HUES6 (cell line): Measurements from ENCODE around the gene CAPG.
"Not testable (repeated sequence)": the region's sequence is repeated elsewhere in the genome, so short reads cannot be mapped to it uniquely, and the experiment has no call there.

Source experiments
- H3K27ac ChIP-seq: 2 replicates; pipeline ENCODE4 v1.7.0; 2013; ENCODE audit warnings: low read depth, mild to moderate bottlenecking, low read length, inconsistent platforms
- H3K27me3 ChIP-seq: 2 replicates; pipeline ENCODE4 v1.6.1; 2013; ENCODE audit warnings: low read length; ENCODE audit not compliant: control insufficient read depth, insufficient read depth
- H3K36me3 ChIP-seq: 2 replicates; pipeline ENCODE4 v1.6.1; 2013; ENCODE audit warnings: low read length; ENCODE audit not compliant: control insufficient read depth, insufficient read depth
- H3K4me1 ChIP-seq: 2 replicates; pipeline ENCODE4 v1.6.1; 2013; ENCODE audit warnings: low read length; ENCODE audit not compliant: control insufficient read depth, insufficient read depth
- H3K4me3 ChIP-seq: 2 replicates; pipeline ENCODE4 v1.5.1; 2013; ENCODE audit warnings: low read depth, low read length
- H3K9ac ChIP-seq: one replicate; pipeline ENCODE4 v1.6.1; 2013; ENCODE audit warnings: mild to moderate bottlenecking, low read length
- H3K9me3 ChIP-seq: 2 replicates; pipeline ENCODE4 v1.6.1; 2013; ENCODE audit warnings: low read depth, low read length; ENCODE audit not compliant: control insufficient read depth, insufficient read depth

CAPG gene

DNA sequence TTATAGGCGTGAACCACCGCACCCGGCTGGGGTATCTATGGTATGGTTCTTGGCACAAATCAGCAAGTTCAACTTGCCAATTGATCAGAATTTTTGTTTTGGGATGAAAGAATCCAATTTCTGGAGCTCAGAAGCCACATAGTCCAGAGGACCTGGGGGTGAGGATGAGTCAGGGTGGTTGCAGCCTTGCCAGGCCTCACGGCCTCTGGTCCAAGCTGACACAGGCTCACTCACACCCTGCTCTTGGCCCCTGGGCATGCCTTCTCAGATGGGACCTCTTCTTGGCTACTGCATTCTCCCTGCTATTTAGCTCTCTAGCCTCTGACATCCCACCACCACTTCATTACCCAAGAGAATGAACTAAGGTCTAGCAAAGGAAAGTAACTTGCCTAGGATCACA lies 16.3 kb downstream of the CAPG start:
- Histone ChIP-seq H3K9ac (no peak overlapping the region), H3K27ac (no peak overlapping the region), H3K36me3 (peaks cover 68% of the 10 kb centered on the region)

DNA sequence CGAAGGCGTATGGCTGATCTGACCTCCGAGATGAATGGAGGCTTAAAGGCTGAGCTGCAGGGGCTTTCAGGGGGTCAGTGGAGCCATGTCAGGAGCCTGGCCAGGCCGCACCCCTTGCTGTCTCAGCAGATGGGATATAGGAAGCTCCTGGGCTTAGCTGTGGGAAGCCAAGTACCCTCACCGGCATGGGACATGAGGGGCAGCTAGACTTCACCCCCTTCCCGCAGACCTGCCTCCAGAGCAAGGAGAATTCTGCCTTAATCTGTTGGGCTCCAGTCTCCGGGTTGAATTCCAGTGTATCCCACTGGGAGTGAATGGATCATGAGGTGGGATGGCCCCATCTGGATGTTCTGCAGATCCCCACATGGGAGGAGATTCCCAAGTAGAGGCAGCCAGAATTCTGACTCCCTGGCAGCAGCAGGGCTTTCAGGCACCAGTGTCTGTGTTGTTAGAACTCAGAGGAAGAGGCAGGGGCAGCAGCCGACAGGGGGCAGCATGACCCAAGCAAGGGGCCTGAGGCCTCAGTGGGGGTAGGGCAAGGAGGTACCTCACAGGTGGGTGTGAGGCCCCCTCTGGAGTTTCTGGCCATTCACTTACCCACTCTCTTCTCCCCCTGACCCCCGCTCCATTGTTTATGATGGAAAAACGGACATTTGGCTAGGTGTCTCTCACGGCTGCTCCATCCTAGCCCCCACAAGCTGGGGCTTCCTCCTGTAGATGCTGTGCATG lies 19.1 kb downstream of the CAPG start:
- Histone ChIP-seq H3K27ac (no peak overlapping the region), H3K9ac (no peak overlapping the region), H3K4me1 (no peaks in the 10 kb centered on the region), H3K4me3 (no peak overlapping the region), H3K36me3 (peaks cover 59% of the 10 kb centered on the region), H3K27me3 (no peaks in the 10 kb centered on the region), H3K9me3 (no peaks in the 10 kb centered on the region)

More for the DNA sequence above, 16.3 kb downstream of the CAPG start:
- Histone ChIP-seq H3K4me3 (no peak overlapping the region), H3K4me1 (no peaks in the 10 kb centered on the region), H3K9me3 (no peaks in the 10 kb centered on the region), H3K27me3 (no peaks in the 10 kb centered on the region)

DNA sequence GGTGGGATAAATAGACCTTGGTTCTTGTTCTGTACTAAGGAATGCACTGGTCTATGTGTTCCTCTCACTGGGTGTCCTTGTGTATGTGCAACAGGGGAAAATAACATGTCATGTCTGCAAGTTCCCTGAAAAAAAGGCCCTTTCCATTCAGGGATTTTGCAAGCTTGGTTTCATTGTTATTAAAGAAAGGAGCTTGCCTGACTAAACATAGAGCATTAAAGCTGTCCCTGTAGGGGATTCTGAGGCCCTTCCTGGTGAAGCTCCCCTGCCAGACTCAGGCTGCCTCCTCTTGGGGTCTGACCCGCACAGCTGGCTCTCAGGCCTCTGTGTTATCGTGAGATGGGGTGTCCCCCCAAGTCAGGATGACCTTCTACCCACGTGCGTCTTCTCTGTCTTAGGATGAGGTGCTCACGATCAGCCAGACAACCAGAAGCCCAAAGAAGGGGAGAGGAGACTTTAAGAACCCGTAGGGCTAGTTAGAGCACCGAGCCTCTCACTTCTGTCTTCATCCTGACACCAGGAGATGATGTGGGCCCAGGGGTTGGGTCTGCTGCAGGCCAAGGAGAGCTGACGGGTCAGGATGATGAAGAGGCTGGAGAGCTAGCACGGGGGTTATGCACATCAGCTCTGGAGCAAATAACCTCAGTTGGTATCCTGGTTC lies 21.2 kb downstream of the CAPG start:
- Histone ChIP-seq H3K36me3 (peaks cover 49% of the 10 kb centered on the region), H3K9ac (no peak overlapping the region)

DNA sequence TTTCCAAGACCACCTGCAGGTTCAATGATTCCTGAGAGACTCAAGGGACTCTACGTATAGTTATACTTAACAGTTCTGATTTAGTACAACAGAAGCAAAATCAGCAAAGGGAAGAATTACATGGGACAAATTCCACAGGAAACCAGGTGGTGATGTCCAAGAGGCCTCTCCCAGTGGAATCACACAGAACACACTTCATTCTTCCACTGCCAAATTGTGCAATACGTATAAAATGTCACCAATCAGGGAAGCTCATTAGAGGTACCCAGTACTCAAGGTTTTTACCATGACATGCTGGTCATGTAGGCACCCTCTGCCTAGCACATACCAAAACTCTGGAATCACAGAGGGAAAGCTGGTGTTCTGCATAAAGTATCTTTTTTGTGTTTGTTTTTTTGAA lies 22.4 kb downstream of the CAPG start:
- Histone ChIP-seq H3K4me1 (peaks cover 14% of the 10 kb centered on the region; the same call in 1 of the 2 replicates), H3K27me3 (no peaks in the 10 kb centered on the region), H3K4me3 (no peak overlapping the region), H3K9ac (no peak overlapping the region), H3K9me3 (no peaks in the 10 kb centered on the region), H3K36me3 (peaks cover 44% of the 10 kb centered on the region), H3K27ac (no peak overlapping the region)

More for the DNA sequence above, 21.2 kb downstream of the CAPG start:
- Histone ChIP-seq H3K27ac (no peak overlapping the region), H3K27me3 (no peaks in the 10 kb centered on the region), H3K4me1 (peaks cover 12% of the 10 kb centered on the region; the same call in 1 of the 2 replicates), H3K9me3 (no peaks in the 10 kb centered on the region), H3K4me3 (no peak overlapping the region)

DNA sequence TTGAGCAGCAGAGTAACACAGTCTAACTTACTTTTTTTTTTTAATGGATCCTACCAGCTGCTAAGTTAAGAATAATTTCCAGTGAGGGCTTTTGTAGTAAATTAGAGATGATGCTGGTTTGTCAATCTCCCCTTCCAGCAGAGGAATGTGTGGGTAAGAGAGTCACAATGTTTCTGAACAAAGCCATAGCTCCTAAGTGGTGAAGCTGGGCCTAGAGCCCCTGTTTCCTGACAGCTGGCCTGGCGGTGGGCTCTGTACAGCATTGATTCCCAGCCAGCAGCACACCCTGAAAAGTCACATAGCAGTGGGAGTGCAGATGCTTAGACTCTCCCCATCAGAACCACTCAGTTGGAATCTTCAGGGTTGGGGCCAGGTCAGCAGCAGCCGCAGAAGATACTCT lies 24.4 kb downstream of the CAPG start:
- Histone ChIP-seq H3K27ac (no peak overlapping the region; the same call in 1 of the 2 replicates), H3K9me3 (no peaks in the 10 kb centered on the region; the same call in 1 of the 2 replicates), H3K4me3 (no peak overlapping the region), H3K9ac (peak overlapping the region; percentile 34), H3K27me3 (no peaks in the 10 kb centered on the region), H3K4me1 (peaks cover 14% of the 10 kb centered on the region; the same call in 1 of the 2 replicates), H3K36me3 (peaks cover 34% of the 10 kb centered on the region)

DNA sequence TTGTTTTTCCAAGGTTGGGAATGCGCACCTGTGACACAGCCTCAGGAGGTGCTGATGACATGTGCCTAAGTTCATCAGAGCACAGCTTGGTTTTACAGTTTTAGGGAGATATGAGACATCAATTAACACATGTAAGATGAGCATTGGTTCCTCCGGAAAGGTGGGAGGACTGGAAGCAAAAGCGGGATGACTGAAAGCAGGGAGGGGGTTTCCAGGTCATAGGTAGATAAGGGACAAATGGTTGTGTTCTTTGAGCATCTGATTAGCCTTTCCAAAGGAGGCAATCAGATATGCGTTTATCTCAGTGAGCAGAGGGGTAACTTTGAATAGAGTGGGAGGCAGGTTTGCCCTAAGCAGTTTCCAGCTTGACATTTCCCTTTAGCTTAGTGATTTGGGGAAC lies 26.3 kb downstream of the CAPG start:
- no peak overlapping the region for H3K4me3 ChIP-seq
- no peak overlapping the region for H3K27ac ChIP-seq
- peaks cover 31% of the 10 kb centered on the region for H3K36me3 ChIP-seq
- H3K27me3 ChIP-seq, result no peaks in the 10 kb centered on the region
- peaks cover 14% of the 10 kb centered on the region; the same call in 1 of the 2 replicates for H3K4me1 ChIP-seq
- H3K9ac ChIP-seq, result no peak overlapping the region
- H3K9me3 ChIP-seq, result peaks cover 17% of the 10 kb centered on the region

DNA sequence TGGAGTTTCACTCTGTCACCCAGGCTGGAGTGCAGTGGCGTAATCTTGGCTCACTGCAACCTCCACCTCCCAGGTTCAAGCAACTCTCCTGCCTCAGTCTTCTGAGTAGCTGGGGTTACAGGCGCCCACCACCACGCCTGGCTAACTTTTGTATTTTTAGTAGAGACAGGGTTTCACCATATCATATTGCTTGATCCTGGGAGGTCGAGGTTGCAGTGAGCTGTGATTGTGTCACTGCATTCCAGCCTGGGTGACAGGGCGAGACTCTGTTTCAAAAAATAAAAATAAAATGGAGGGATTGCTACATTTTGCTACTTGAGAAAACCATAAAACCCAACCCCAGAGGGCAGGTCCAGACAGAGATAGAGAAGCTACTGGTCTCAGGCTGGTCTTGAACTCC lies 27.0 kb downstream of the CAPG start:
- H3K4me3 ChIP-seq, H3K27ac ChIP-seq, H3K9ac ChIP-seq, H3K27me3 ChIP-seq: not testable (repeated sequence)
- peaks cover 17% of the 10 kb centered on the region for H3K9me3 ChIP-seq
- peaks cover 14% of the 10 kb centered on the region; the same call in 1 of the 2 replicates for H3K4me1 ChIP-seq
- H3K36me3 ChIP-seq, result peaks cover 34% of the 10 kb centered on the region

DNA sequence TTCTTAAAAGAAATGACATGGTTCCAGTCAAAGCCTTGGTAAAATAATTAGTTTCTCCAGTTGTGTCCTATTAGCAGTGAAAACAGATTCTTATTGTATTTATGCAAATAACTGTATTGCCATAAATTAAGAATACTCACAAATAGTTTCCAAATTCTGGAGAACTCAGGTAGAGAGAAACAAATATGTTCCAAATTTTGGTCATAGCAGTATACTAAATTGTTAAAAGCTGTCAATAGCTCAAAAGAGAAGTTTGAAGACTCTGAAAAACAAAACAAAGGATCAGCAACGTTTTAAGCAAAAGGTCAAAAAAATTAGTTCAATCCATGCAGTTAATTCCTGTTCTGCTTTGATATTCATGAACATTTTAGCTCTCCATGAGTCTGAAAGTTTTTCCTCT lies 30.1 kb downstream of the CAPG start:
- Histone ChIP-seq H3K9me3 (peaks cover 17% of the 10 kb centered on the region), H3K9ac (no peak overlapping the region), H3K36me3 (peaks cover 23% of the 10 kb centered on the region), H3K27me3 (no peaks in the 10 kb centered on the region), H3K4me1 (peaks cover 6% of the 10 kb centered on the region; the same call in 1 of the 2 replicates), H3K4me3 (no peak overlapping the region), H3K27ac (no peak overlapping the region)

DNA sequence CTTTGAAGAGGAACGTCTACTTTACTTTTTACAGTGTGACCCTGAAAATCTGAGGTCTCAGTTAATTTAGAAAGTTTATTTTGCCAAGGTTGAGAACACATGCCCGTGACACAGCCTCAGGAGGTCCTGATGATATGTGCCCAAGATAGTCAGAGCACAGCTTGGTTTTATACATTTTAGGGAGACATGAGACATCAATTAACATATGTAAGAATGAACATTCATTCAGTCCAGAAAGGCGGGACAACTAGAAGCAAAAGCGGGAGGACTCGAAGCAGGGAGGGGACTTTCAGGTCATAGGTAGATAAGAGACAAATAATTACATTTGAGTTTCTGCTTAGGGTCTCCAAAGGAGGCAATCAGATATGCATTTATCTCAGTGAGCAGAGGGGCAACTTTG lies 31.9 kb downstream of the CAPG start:
- Histone ChIP-seq H3K9ac (no peak overlapping the region), H3K4me1 (no peaks in the 10 kb centered on the region), H3K27ac (no peak overlapping the region), H3K9me3 (peaks cover 17% of the 10 kb centered on the region), H3K36me3 (peaks cover 23% of the 10 kb centered on the region), H3K4me3 (no peak overlapping the region), H3K27me3 (no peaks in the 10 kb centered on the region)

DNA sequence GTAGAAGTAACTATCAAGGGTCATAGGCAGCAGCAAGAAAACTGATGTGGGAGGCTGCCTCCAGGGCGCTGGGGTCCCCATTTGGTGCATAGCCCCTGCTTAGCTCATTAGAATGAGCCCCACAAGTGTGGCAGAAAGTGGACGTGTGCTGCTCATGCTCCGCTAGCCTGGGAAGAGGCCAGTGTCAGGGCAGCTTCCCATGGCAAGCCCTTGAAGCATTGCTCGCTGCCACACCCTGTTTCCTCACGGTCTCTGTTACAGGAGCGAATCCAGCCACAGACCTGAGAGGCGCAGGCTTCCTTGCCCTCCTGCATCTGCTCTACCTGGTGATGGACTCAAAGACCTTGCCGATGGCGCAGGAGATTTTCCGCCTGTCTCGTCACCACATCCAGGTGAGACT lies 33.1 kb downstream of the CAPG start:
- H3K27ac ChIP-seq, result no peak overlapping the region
- H3K4me3 ChIP-seq, result no peak overlapping the region
- H3K36me3 ChIP-seq, result peaks cover 23% of the 10 kb centered on the region
- H3K4me1 ChIP-seq, result no peaks in the 10 kb centered on the region
- H3K27me3 ChIP-seq, result no peaks in the 10 kb centered on the region
- no peak overlapping the region for H3K9ac ChIP-seq
- H3K9me3 ChIP-seq, result peaks cover 17% of the 10 kb centered on the region

DNA sequence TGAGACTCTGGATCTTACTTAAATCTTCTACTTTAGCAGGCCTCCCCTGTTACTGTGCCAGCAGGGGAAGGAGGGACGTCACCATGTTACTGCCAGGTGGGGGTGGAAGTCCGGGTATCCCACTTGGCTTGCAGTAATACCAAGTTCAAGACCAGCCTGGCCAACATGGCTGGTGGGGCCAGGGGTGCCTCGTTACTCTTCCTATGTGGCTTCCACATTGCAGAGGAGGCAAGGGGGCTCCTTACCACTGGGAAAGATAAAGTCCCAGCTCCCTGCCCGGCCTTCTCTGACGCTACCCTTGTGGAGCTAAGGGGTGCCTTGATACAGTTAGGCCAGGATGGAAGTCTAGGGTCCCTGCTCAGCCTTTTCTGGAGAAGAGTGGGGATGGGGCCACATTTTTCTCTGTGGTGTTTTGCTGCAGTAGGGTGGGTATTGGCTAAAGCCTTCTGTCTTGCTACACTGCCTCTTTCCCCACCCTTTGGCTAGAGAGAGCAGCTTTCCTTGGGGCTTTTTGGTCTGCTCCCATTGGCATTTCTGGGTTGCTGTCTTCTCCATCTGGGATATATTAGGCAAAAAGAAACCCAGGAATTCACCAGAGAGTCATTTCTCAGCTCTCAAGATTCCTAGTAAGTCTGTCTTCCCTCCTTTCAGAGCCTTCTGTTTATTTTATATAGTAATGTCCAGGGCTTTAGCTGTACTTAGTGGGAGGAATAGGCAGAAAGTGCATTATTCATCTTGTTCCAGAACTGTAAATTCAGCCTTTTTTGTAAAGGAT lies 33.7 kb downstream of the CAPG start:
- Histone ChIP-seq H3K27me3 (no peaks in the 10 kb centered on the region), H3K27ac (no peak overlapping the region), H3K9ac (no peak overlapping the region), H3K4me1 (no peaks in the 10 kb centered on the region), H3K36me3 (peaks cover 23% of the 10 kb centered on the region), H3K9me3 (peaks cover 17% of the 10 kb centered on the region), H3K4me3 (no peak overlapping the region)
